ENCODE results near the gene SLC15A1. TPM values are rescaled to one million over a fixed set of nuclear protein-coding genes. Genes with fewer than 3 reads are reported as not detected.

SLC15A1 gene
- total RNA-seq, 2 donors from 2014 or later, result not detected

DNA sequence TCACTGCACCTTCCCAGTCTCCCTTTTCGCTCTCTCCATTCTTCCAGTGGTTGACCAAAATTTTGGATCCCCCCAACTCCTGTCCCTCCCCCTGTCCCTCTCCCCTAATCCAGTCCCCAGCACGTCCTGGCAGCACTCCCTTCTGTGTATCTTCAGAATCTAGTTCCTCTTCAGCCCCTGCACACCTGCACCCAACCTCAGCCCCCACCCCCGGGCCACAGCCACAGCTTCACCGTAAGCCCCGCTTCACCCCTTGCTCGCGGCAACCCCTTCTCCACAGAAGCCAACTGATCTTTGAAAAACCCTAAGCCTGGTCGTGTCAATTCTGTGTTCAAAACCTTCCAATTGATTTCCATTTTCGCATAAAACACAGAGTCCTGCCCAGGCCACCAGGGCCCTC lies 35.5 kb upstream of the SLC15A1 start:
- H3K36me3 Mint-ChIP-seq (ENCODE audit: insufficient read depth in 2 of 2), result peaks cover 1 to 2% of the 10 kb centered on the region in 2 donors
- H3K4me3 Mint-ChIP-seq, result no peak overlapping the region
- DNase-seq, result no peak
- peaks cover 33% of the 10 kb centered on the region for H3K27me3 Mint-ChIP-seq (ENCODE audit: low read depth)
- peak in 1 of 2 donors; percentile 21 for ATAC-seq (replicated peaks in 1 of 2)
- peaks cover 2 to 3% of the 10 kb centered on the region in 2 donors for H3K9me3 Mint-ChIP-seq
- no peak overlapping the region for H3K27ac Mint-ChIP-seq
- no peaks in the 10 kb centered on the region for H3K4me1 Mint-ChIP-seq (ENCODE audit: low read depth)

- no peak for ATAC-seq (replicated peaks in 1 of 2)
- Mint-ChIP-seq H3K4me3 (no peak overlapping the region), H3K9me3 (peaks cover under 1 to 2% of the 10 kb centered on the region in 2 donors), H3K36me3 (ENCODE audit: insufficient read depth in 2 of 2) (no peaks in the 10 kb centered on the region), H3K27me3 (ENCODE audit: low read depth) (peaks cover 36% of the 10 kb centered on the region), H3K27ac (no peak overlapping the region), H3K4me1 (ENCODE audit: low read depth) (no peaks in the 10 kb centered on the region)
- DNase-seq, result no peak
These were observed 34.7 kb upstream of the SLC15A1 start for GRCh38 chr13:98787173-98787572.

- H3K4me3 Mint-ChIP-seq, result no peak overlapping the region
- ATAC-seq (replicated peaks in 1 of 2), result no peak
- no peaks in the 10 kb centered on the region for H3K36me3 Mint-ChIP-seq (ENCODE audit: insufficient read depth in 2 of 2)
- no peak for DNase-seq
- H3K27me3 Mint-ChIP-seq (ENCODE audit: low read depth), result peaks cover 48% of the 10 kb centered on the region
- H3K27ac Mint-ChIP-seq, result no peak overlapping the region
- H3K9me3 Mint-ChIP-seq, result peaks cover 2% of the 10 kb centered on the region in 2 donors
- H3K4me1 Mint-ChIP-seq (ENCODE audit: low read depth), result no peaks in the 10 kb centered on the region
These were observed 33.6 kb upstream of the SLC15A1 start for GRCh38 chr13:98786023-98786422.

- no peak for ATAC-seq (replicated peaks in 1 of 2)
- no peaks in the 10 kb centered on the region for H3K4me1 Mint-ChIP-seq (ENCODE audit: low read depth)
- H3K9me3 Mint-ChIP-seq, result peaks cover 2% of the 10 kb centered on the region in 2 donors
- H3K4me3 Mint-ChIP-seq, result no peak overlapping the region
- H3K27me3 Mint-ChIP-seq (ENCODE audit: low read depth), result peaks cover 49% of the 10 kb centered on the region
- H3K36me3 Mint-ChIP-seq (ENCODE audit: insufficient read depth in 2 of 2), result no peaks in the 10 kb centered on the region
- no peak overlapping the region for H3K27ac Mint-ChIP-seq
- no peak for DNase-seq
These were observed 32.9 kb upstream of the SLC15A1 start for GRCh38 chr13:98785405-98785804.

DNA sequence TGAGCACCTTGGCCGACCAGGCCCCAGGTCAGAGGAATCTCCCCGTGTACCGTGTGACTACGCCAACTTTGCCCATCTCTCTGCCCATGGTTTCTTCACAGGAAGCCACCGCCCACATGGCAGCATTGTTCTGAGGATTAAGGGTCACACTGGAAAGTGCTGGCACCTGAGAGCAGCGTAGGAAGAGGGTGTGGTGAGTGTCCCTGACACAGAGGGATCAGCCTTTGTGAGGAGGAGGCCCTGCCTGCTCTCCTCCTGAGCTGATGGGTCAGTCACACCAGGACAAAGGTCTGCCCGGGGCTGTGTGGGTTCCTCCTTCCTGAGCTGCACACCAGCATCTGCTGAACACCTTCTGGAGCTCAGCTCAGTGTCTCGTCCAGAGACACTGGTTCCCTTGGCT lies 32.2 kb upstream of the SLC15A1 start:
- Mint-ChIP-seq H3K27me3 (ENCODE audit: low read depth) (peaks cover 49% of the 10 kb centered on the region), H3K4me1 (ENCODE audit: low read depth) (no peaks in the 10 kb centered on the region)
- no peak for DNase-seq

DNA sequence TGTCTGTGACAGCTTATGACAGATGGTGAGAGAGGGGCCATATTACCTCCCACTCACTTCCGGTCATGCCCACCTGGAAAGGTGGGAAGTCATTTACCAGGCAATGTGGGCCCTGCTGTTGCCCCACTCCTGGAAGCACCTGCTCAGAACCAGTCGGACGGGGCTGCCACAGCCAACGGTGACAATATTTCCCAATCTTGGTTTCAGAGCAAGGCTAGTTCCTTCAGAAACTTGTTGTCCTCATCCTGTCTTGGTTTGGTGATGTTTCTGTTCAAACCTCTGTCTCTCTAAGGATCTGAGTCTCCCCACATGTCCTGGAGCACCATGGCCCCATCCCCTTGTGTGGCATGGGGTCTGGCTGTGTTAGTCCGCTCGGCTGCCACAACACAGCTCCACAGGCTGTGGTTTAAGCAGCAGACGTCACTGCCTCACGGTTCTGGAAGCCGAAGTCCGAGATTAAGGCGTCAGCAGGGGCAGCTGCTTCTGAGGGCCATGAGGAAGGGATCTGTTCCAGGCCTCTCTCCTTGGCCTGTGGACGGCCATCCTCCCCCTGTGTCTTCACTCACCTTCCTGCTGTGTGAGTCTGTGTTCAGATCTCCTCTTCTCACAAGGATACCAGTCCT lies 31.5 kb upstream of the SLC15A1 start:
- ATAC-seq (replicated peaks in 1 of 2) (no peak), DNase-seq (no peak)
- peaks cover 49% of the 10 kb centered on the region for H3K27me3 Mint-ChIP-seq (ENCODE audit: low read depth)
- H3K9me3 Mint-ChIP-seq, result peaks cover under 1 to 2% of the 10 kb centered on the region in 2 donors
- no peak overlapping the region for H3K4me3 Mint-ChIP-seq
- H3K4me1 Mint-ChIP-seq (ENCODE audit: low read depth), result no peaks in the 10 kb centered on the region
- H3K27ac Mint-ChIP-seq, result no peak overlapping the region
- no peaks in the 10 kb centered on the region for H3K36me3 Mint-ChIP-seq (ENCODE audit: insufficient read depth in 2 of 2)

More for the DNA sequence above, 32.2 kb upstream of the SLC15A1 start:
- Mint-ChIP-seq H3K9me3 (peaks cover 2% of the 10 kb centered on the region in 2 donors), H3K4me3 (no peak overlapping the region), H3K36me3 (ENCODE audit: insufficient read depth in 2 of 2) (no peaks in the 10 kb centered on the region), H3K27ac (no peak overlapping the region)
- ATAC-seq (replicated peaks in 1 of 2), result no peak

- H3K27ac Mint-ChIP-seq, result no peak overlapping the region
- peaks cover 47% of the 10 kb centered on the region for H3K27me3 Mint-ChIP-seq (ENCODE audit: low read depth)
- no peak overlapping the region for H3K4me3 Mint-ChIP-seq
- peaks cover 0 to 2% of the 10 kb centered on the region in 2 donors for H3K9me3 Mint-ChIP-seq
- DNase-seq (no peak), ATAC-seq (replicated peaks in 1 of 2) (no peak)
- H3K4me1 Mint-ChIP-seq (ENCODE audit: low read depth), result no peaks in the 10 kb centered on the region
- no peaks in the 10 kb centered on the region for H3K36me3 Mint-ChIP-seq (ENCODE audit: insufficient read depth in 2 of 2)
These were observed 30.2 kb upstream of the SLC15A1 start for GRCh38 chr13:98782654-98783053.

- no peak for DNase-seq
- Mint-ChIP-seq H3K36me3 (ENCODE audit: insufficient read depth in 2 of 2) (no peaks in the 10 kb centered on the region), H3K27ac (no peak overlapping the region), H3K4me1 (ENCODE audit: low read depth) (no peaks in the 10 kb centered on the region), H3K4me3 (no peak overlapping the region), H3K27me3 (ENCODE audit: low read depth) (peaks cover 40% of the 10 kb centered on the region), H3K9me3 (peaks cover 0 to 2% of the 10 kb centered on the region in 2 donors)
- ATAC-seq (replicated peaks in 1 of 2), result no peak
These were observed 29.4 kb upstream of the SLC15A1 start for GRCh38 chr13:98781905-98782304.

GRCh38 chr13:98781470-98781869 lies 29.0 kb upstream of the SLC15A1 start:
- H3K27ac Mint-ChIP-seq, result no peak overlapping the region
- no peak for DNase-seq
- H3K36me3 Mint-ChIP-seq (ENCODE audit: insufficient read depth in 2 of 2), result no peaks in the 10 kb centered on the region
- no peak overlapping the region for H3K4me3 Mint-ChIP-seq
- no peaks in the 10 kb centered on the region for H3K4me1 Mint-ChIP-seq (ENCODE audit: low read depth)
- peaks cover 0 to 2% of the 10 kb centered on the region in 2 donors for H3K9me3 Mint-ChIP-seq
- no peak for ATAC-seq (replicated peaks in 1 of 2)
- peaks cover 36% of the 10 kb centered on the region for H3K27me3 Mint-ChIP-seq (ENCODE audit: low read depth)

- H3K27ac Mint-ChIP-seq, result no peak overlapping the region
- ATAC-seq (replicated peaks in 1 of 2), result no peak
These were observed 28.6 kb upstream of the SLC15A1 start for GRCh38 chr13:98781045-98781444.

GRCh38 chr13:98780451-98780850 lies 28.0 kb upstream of the SLC15A1 start:
- Mint-ChIP-seq H3K36me3 (ENCODE audit: insufficient read depth in 2 of 2) (no peaks in the 10 kb centered on the region), H3K27me3 (ENCODE audit: low read depth) (peaks cover 31% of the 10 kb centered on the region), H3K4me1 (ENCODE audit: low read depth) (no peaks in the 10 kb centered on the region), H3K9me3 (peaks cover 0 to 2% of the 10 kb centered on the region in 2 donors), H3K4me3 (no peak overlapping the region), H3K27ac (no peak overlapping the region)
- no peak for ATAC-seq (replicated peaks in 1 of 2)
- no peak for DNase-seq

More at GRCh38 chr13:98781045-98781444, 28.6 kb upstream of the SLC15A1 start:
- Mint-ChIP-seq H3K36me3 (ENCODE audit: insufficient read depth in 2 of 2) (no peaks in the 10 kb centered on the region), H3K27me3 (ENCODE audit: low read depth) (peaks cover 31% of the 10 kb centered on the region), H3K9me3 (peaks cover 0 to 2% of the 10 kb centered on the region in 2 donors), H3K4me3 (no peak overlapping the region), H3K4me1 (ENCODE audit: low read depth) (no peaks in the 10 kb centered on the region)
- no peak for DNase-seq

GRCh38 chr13:98779695-98780094 lies 27.2 kb upstream of the SLC15A1 start:
- peaks cover 31% of the 10 kb centered on the region for H3K27me3 Mint-ChIP-seq (ENCODE audit: low read depth)
- DNase-seq (no peak), ATAC-seq (replicated peaks in 1 of 2) (no peak)
- no peak overlapping the region for H3K27ac Mint-ChIP-seq
- H3K9me3 Mint-ChIP-seq, result peaks cover 0 to 2% of the 10 kb centered on the region in 2 donors
- H3K4me1 Mint-ChIP-seq (ENCODE audit: low read depth), result no peaks in the 10 kb centered on the region
- no peak overlapping the region for H3K4me3 Mint-ChIP-seq
- no peaks in the 10 kb centered on the region for H3K36me3 Mint-ChIP-seq (ENCODE audit: insufficient read depth in 2 of 2)

- no peak for ATAC-seq (replicated peaks in 1 of 2)
- Mint-ChIP-seq H3K4me3 (no peak overlapping the region), H3K9me3 (peaks cover 0 to 2% of the 10 kb centered on the region in 2 donors), H3K36me3 (ENCODE audit: insufficient read depth in 2 of 2) (no peaks in the 10 kb centered on the region), H3K27me3 (ENCODE audit: low read depth) (peaks cover 31% of the 10 kb centered on the region), H3K27ac (no peak overlapping the region), H3K4me1 (ENCODE audit: low read depth) (no peaks in the 10 kb centered on the region)
- no peak for DNase-seq
These were observed 26.3 kb upstream of the SLC15A1 start for GRCh38 chr13:98778749-98779148.

- Mint-ChIP-seq H3K27me3 (ENCODE audit: low read depth) (peaks cover 22% of the 10 kb centered on the region), H3K4me1 (ENCODE audit: low read depth) (no peaks in the 10 kb centered on the region), H3K4me3 (no peak overlapping the region), H3K27ac (no peak overlapping the region), H3K9me3 (peaks cover 0 to 2% of the 10 kb centered on the region in 2 donors), H3K36me3 (ENCODE audit: insufficient read depth in 2 of 2) (peaks cover 0 to under 1% of the 10 kb centered on the region in 2 donors)
- DNase-seq (no peak), ATAC-seq (replicated peaks in 1 of 2) (no peak)
These were observed 24.2 kb upstream of the SLC15A1 start for GRCh38 chr13:98776644-98777043.

All from activated T-cell treated with anti-CD3 and anti-CD28 coated beads, Interleukin-2, amount 50 U/mL, for 72 hours (primary cell).